Ovary (tissue), 9 donors: ENCODE results near the gene CLDN20. TPM values are rescaled to one million over a fixed set of nuclear protein-coding genes. Genes with fewer than 3 reads are reported as not detected.
A peak's percentile ranks its signal among the peaks of the same experiment; 100 is the strongest.

Experiments used
- DNase-seq, 5 donors: peaks; one replicate each; pipeline ENCODE4 v3.0.0-alpha.2; 2019 to 2020
- H3K27ac ChIP-seq, 2 donors: fragments of 200-600 bp; one replicate each; pipeline versions ENCODE4 v1.5.1 to v1.8.0; 2019 to 2022
- H3K27me3 ChIP-seq: fragments of 200-600 bp; one replicate; pipeline ENCODE4 v1.8.0; 2022
- H3K36me3 ChIP-seq: fragments of 200-600 bp; sonication (generic); one replicate; pipeline ENCODE4 v1.5.1; 2019
- H3K4me1 ChIP-seq: one replicate; pipeline ENCODE4 v1.8.1; 2013; ENCODE audit warnings: mild to moderate bottlenecking, moderate library complexity; ENCODE audit not compliant: insufficient read depth
- H3K4me3 ChIP-seq: fragments of 200-600 bp; sonication (generic); one replicate; pipeline ENCODE4 v1.5.1; 2017
- H3K9me3 ChIP-seq, 2 donors: fragments of 200-600 bp in 1 of 2; sonication (generic) in 1 of 2; one replicate each; pipeline versions ENCODE4 v1.5.1 to v1.8.1; 2013 to 2019; ENCODE audit warnings: mild to moderate bottlenecking in 1 of 2, moderate library complexity in 1 of 2
- EP300 ChIP-seq: sonication (generic); formaldehyde crosslinking; IDR thresholded peaks from one replicate; pipeline ENCODE4 v1.6.1; 2017; ENCODE audit warnings: antibody characterized with exemption
- POLR2A ChIP-seq: fragments of 450-650 bp; IDR thresholded peaks from one replicate; pipeline ENCODE4 v1.6.1; 2017; ENCODE audit warnings: antibody characterized with exemption, mild to moderate bottlenecking, moderate library complexity
- WGBS, 3 donors: extraction: QIAGEN DNeasy Blood & Tissue Kit in 1 of 3; methylation state at CpG; one replicate each; pipeline versions ENCODE4 v1.1.5 to v1.1.7; 2013 to 2017; 5-methylcytosine and 5-hydroxymethylcytosine counted together
- intact Hi-C, 4 donors: fragments of 100-400 bp; cut with DNase I; formaldehyde crosslinking; loops; one replicate each; pipeline versions ENCODE4 v1.11.0 to v1.15.1; 2022 to 2023
- polyA plus RNA-seq, 2 donors: library from polyadenylated mRNA; stranded (reverse); fragments of 200-250 nt in 1 of 2; fragments of 350-450 nt in 1 of 2; fragmentation: Illumina TruSeq in 1 of 2; extraction: RNeasy Lipid Tissue Mini Kit (QIAGEN cat#74804) in 1 of 2; gene quantifications; one replicate each; pipeline ENCODE4 v1.2.3, GENCODE V29; 2013 to 2014
- total RNA-seq, 7 donors: library from RNA; depleted of rRNA in 2 of 7; stranded (reverse); fragments of >200 nt in 2 of 7; fragmentation: NEBNext Ultra II Directional in 3 of 7; extraction: Animal tissue kit (Norgen Biotek cat#: 25700) in 3 of 7; gene quantifications; one replicate each; pipeline versions ENCODE4 v1.1.0 to v1.2.4, GENCODE V29; 2016 to 2023
- TF ChIP-seq, protein P1 (sequence below), 3 donors: fragments of 450-650 bp in 2 of 3; fragments of 200-600 bp in 1 of 3; IDR thresholded peaks; one replicate each; pipeline versions ENCODE4 v1.5.1 to v1.8.0; 2016 to 2022; ENCODE audit warnings: antibody characterized with exemption in 3 of 3, mild to moderate bottlenecking in 1 of 3
- donor health status: DM: no; HTN: no; CAD: no; lungs with moderate emphysema.
- donor health status: DM: no; HTN: no; CAD: no.
- donor health status: Bipolar disorder and iron deficiency.
- donor health status: DM: yes; HTN: yes; CAD: no.
- donor health status: DM: no; HTN: no; CAD: no.
- donor health status: DM: yes; HTN: yes; CAD: no.

CLDN20 gene
- total and polyA plus RNA-seq, 9 donors = not detected

DNA sequence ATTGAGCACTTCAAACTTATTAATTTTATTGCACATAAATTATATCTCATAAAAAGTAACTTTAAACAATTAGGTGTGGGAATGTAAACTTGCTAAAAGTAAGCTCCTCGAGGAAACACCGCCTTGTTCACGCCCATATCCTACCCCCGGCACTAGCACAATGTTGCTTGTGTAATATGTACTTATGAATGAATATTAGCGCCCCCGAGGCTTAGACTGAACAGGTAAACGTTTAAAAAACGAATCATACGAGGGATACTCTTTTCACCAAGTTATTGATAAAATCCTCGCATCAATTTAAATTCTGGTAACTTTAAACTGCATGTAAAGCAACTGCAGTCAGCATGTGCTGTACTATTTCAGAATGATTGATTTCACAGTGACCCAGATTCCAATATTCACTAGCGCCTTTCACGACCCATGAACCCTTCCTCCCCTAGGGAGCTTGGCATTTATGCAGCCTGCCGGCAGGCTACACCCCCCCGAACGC is 49.8 kb downstream of the CLDN20 start:
- Histone ChIP-seq H3K27me3 (no peaks in the 10 kb centered on the region), H3K36me3 (no peaks in the 10 kb centered on the region), H3K27ac (peak overlapping the region in 1 of 2 donors; percentile 68), H3K4me3 (peak overlapping the region; percentile 82), H3K4me1 (no peaks in the 10 kb centered on the region), H3K9me3 (no peaks in the 10 kb centered on the region)
- TF ChIP-seq, protein P1, sequence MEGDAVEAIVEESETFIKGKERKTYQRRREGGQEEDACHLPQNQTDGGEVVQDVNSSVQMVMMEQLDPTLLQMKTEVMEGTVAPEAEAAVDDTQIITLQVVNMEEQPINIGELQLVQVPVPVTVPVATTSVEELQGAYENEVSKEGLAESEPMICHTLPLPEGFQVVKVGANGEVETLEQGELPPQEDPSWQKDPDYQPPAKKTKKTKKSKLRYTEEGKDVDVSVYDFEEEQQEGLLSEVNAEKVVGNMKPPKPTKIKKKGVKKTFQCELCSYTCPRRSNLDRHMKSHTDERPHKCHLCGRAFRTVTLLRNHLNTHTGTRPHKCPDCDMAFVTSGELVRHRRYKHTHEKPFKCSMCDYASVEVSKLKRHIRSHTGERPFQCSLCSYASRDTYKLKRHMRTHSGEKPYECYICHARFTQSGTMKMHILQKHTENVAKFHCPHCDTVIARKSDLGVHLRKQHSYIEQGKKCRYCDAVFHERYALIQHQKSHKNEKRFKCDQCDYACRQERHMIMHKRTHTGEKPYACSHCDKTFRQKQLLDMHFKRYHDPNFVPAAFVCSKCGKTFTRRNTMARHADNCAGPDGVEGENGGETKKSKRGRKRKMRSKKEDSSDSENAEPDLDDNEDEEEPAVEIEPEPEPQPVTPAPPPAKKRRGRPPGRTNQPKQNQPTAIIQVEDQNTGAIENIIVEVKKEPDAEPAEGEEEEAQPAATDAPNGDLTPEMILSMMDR (IDR thresholded peaks at IDR 0.05) = no peak
- TF ChIP-seq EP300 (no peak), POLR2A (no peak)
- no peak for DNase-seq
- intact Hi-C loops = no loop called here
- 1 to 2% (median 2%) methylated on average over 15 of the region's 15 CpGs for WGBS, 3 donors

GRCh38 chr6:155314092-155314772 is 50.4 kb downstream of the CLDN20 start, which contains the start of gene TFB1M:
TSS of gene TFB1M (minus strand) at chr6:155314484. CDS start at chr6:155314428, 56 bp downstream.
- TF ChIP-seq EP300 (no peak), POLR2A (peak; percentile 70)
- Histone ChIP-seq H3K9me3 (no peaks in the 10 kb centered on the region), H3K4me1 (no peaks in the 10 kb centered on the region), H3K27me3 (no peaks in the 10 kb centered on the region), H3K27ac (peak within 1 kb of the TSS in 1 of 2 donors; percentile 68), H3K4me3 (peak within 1 kb of the TSS; percentile 82), H3K36me3 (no peaks in the 10 kb centered on the region)
- DNase-seq = peak; percentile 97 to 99 (median 98)
- WGBS, 3 donors = 0 to 1% (median 1%) methylated on average over 44 to 52 of the region's 52 CpGs
- intact Hi-C loops = no loop called here

DNA sequence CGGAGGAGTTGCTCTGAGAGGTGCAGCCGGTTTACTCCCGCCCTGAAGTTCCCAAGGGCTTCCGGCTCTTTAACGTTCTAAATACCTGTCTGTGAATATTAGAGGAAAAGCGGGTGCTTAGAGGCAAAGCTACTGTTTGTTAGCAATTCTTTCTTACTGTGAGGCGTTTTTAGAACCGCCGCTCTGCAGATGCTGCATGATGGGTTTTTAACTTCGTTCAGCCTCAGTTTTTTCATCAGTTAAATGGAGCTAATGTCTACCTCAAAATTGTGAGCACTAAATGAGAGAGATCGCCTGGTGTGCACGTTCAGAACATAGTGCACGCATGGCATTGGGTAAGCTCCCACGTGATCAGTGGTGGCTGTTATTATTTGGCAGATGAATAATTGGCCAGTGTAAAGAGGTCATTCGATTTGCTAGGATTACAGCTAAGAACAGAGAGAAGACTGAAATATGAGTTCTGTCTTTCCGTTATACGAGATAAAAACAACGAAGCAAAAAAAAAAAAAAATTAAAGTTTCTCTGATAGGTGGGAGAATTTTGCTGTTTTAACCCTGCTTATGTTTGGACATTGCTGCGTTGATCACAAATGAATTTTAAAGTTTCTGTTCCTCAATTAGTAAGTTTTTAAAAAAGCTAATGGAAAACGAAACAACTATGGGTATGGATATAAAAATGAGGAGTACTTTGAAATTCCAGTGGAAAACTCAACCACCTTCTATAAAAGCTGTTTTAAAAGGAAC is 51.1 kb downstream of the CLDN20 start:
- Histone ChIP-seq H3K9me3 (no peaks in the 10 kb centered on the region), H3K36me3 (no peaks in the 10 kb centered on the region), H3K4me3 (peak overlapping the region; percentile 82), H3K27me3 (no peaks in the 10 kb centered on the region), H3K27ac (peak overlapping the region in 1 of 2 donors; percentile 68), H3K4me1 (no peaks in the 10 kb centered on the region)
- intact Hi-C loops = no loop called here
- 0 to 1% (median 0%) methylated on average over 20 of the region's 20 CpGs for WGBS, 3 donors
- TF ChIP-seq EP300 = no peak
- TF ChIP-seq, protein P1 (IDR thresholded peaks at IDR 0.05) = no peak
- TF ChIP-seq POLR2A = no peak
- DNase-seq = peak in 3 of 5 donors; percentile 28 to 57 (median 33)

- Histone ChIP-seq H3K4me3 (peak overlapping the region; percentile 82), H3K4me1 (no peaks in the 10 kb centered on the region), H3K27ac (no peak overlapping the region), H3K36me3 (no peaks in the 10 kb centered on the region), H3K9me3 (no peaks in the 10 kb centered on the region), H3K27me3 (no peaks in the 10 kb centered on the region)
- no peak for DNase-seq
- WGBS, 3 donors = 12 to 30% (median 23%) methylated on average over 3 of the region's 3 CpGs
- TF ChIP-seq EP300 (no peak), POLR2A (no peak)
- TF ChIP-seq, protein P1 (IDR thresholded peaks at IDR 0.05) = no peak
- intact Hi-C loops = no loop called here
Observed at GRCh38 chr6:155315516-155315871, 51.7 kb downstream of the CLDN20 start.
